NCI-H1092 treated with DMSO at 0.1 percent for 48 hours (cell line): ENCODE results near the gene HACD1.
"Not testable (repeated sequence)": the region's sequence is repeated elsewhere in the genome, so short reads cannot be mapped to it uniquely, and the experiment has no call there.

Experiments
- DNase-seq: peaks from one replicate; lab custom pipeline; 2025; lab: John Stamatoyannopoulos, UW

The HACD1 gene

GRCh38 chr10:17643339-17643754 is 26.2 kb upstream of the HACD1 start:
- DNase-seq, result peak; percentile 85

- DNase-seq, result no peak
Observed at GRCh38 chr10:17640331-17640816, 23.2 kb upstream of the HACD1 start.

- no peak for DNase-seq
Observed at GRCh38 chr10:17637869-17638268, 20.7 kb upstream of the HACD1 start.

GRCh38 chr10:17633353-17633752 is 16.2 kb upstream of the HACD1 start:
- DNase-seq, result no peak

- not testable (repeated sequence) for DNase-seq
Observed at GRCh38 chr10:17632590-17632989, 15.4 kb upstream of the HACD1 start.

- DNase-seq, result no peak
Observed at GRCh38 chr10:17626656-17627055, 9.5 kb upstream of the HACD1 start.

GRCh38 chr10:17624996-17625395 is 7.8 kb upstream of the HACD1 start:
- DNase-seq, result no peak

- DNase-seq, result no peak
Observed at GRCh38 chr10:17622061-17622460, 4.9 kb upstream of the HACD1 start.

- DNase-seq, result peak; percentile 4
Observed at GRCh38 chr10:17616403-17617030, 657 bp downstream of the HACD1 start.

- no peak for DNase-seq
Observed at GRCh38 chr10:17609523-17610079, 7.6 kb downstream of the HACD1 start.

GRCh38 chr10:17607603-17608332 is 9.4 kb downstream of the HACD1 start:
- peak; percentile 34 for DNase-seq

- no peak for DNase-seq
Observed at GRCh38 chr10:17607060-17607459, 10.1 kb downstream of the HACD1 start.

GRCh38 chr10:17606547-17607040 is 10.6 kb downstream of the HACD1 start:
- no peak for DNase-seq

GRCh38 chr10:17605936-17606335 is 11.2 kb downstream of the HACD1 start:
- DNase-seq, result no peak

GRCh38 chr10:17599089-17599488 is 18.1 kb downstream of the HACD1 start:
- peak; percentile 11 for DNase-seq

GRCh38 chr10:17597386-17597785 is 19.8 kb downstream of the HACD1 start:
- DNase-seq, result no peak

- DNase-seq, result no peak
Observed at GRCh38 chr10:17590969-17591645, 26.1 kb downstream of the HACD1 start.

- not testable (repeated sequence) for DNase-seq
Observed at GRCh38 chr10:17589316-17589715, 27.9 kb downstream of the HACD1 start.

- DNase-seq, result no peak
Observed at GRCh38 chr10:17588420-17588819, 28.8 kb downstream of the HACD1 start.

GRCh38 chr10:17587321-17587720 is 29.9 kb downstream of the HACD1 start:
- DNase-seq, result not testable (repeated sequence)

GRCh38 chr10:17586821-17587234 is 30.3 kb downstream of the HACD1 start:
- DNase-seq, result no peak

- no peak for DNase-seq
Observed at GRCh38 chr10:17585016-17585415, 32.2 kb downstream of the HACD1 start.
